Lower leg skin (tissue), 3 donors: Measurements from ENCODE around the gene CFAP157.

Experiments
- CTCF ChIP-seq, 3 donors: fragments of 450-650 bp; IDR thresholded peaks; one replicate each; pipeline ENCODE4 v1.5.1; 2016; ENCODE audit warnings: antibody characterized with exemption in 3 of 3, mild to moderate bottlenecking in 3 of 3, moderate library complexity in 2 of 3
- POLR2A ChIP-seq, 2 donors: fragments of 450-650 bp; IDR thresholded peaks; one replicate each; pipeline ENCODE4 v1.6.1; 2016 to 2017; ENCODE audit warnings: antibody characterized with exemption in 2 of 2, mild to moderate bottlenecking in 1 of 2, moderate library complexity in 1 of 2

GRCh38 chr9:127662617-127663016 is 44.2 kb upstream of the CFAP157 start:
- TF ChIP-seq CTCF (IDR thresholded peaks at IDR 0.05) = no peak
- TF ChIP-seq POLR2A (IDR thresholded peaks at IDR 0.05) = no peak
